Measurements from ENCODE around the gene STT3A.
"Not testable (repeated sequence)": the region's sequence is repeated elsewhere in the genome, so short reads cannot be mapped to it uniquely, and the experiment has no call there.

Gene STT3A

GRCh38 chr11:125568970-125569914, 23.4 kb upstream of the STT3A start, which contains the start of gene EI24:
Gene EI24, plus strand, starts transcription at chr11:125569477. Its CDS starts 3,051 bp downstream, at chr11:125572528.
- peak within 1 kb of the TSS in 2 of 3 experiments; percentile 69 to 87 for H3K27ac Mint-ChIP-seq
- H3K27me3 Mint-ChIP-seq (ENCODE audit: low read depth), result peaks cover 4% of the 10 kb centered on the region
- H3K9me3 Mint-ChIP-seq, result no peaks in the 10 kb centered on the region
- peaks cover 16% of the 10 kb centered on the region for H3K4me1 Mint-ChIP-seq
- peak within 1 kb of the TSS; percentile 88 to 97 (median 94) for H3K4me3 Mint-ChIP-seq
- H3K36me3 Mint-ChIP-seq (ENCODE audit: low read depth), result peaks cover 13% of the 10 kb centered on the region
- peak; percentile 78 to 85 (median 80) for TF ChIP-seq CTCF (IDR thresholded peaks at IDR 0.05; ENCODE audit: unreplicated experiment in 3 of 3)

- Mint-ChIP-seq H3K4me3 (peak overlapping the region; percentile 88 to 94 (median 88)), H3K9me3 (no peaks in the 10 kb centered on the region), H3K36me3 (ENCODE audit: low read depth) (peaks cover 22% of the 10 kb centered on the region), H3K27me3 (ENCODE audit: low read depth) (peaks cover 4% of the 10 kb centered on the region), H3K27ac (peak overlapping the region in 2 of 3 experiments; percentile 69 to 82), H3K4me1 (peaks cover 16% of the 10 kb centered on the region)
- TF ChIP-seq CTCF (IDR thresholded peaks at IDR 0.05; ENCODE audit: unreplicated experiment in 3 of 3), result no peak
Observed at GRCh38 chr11:125569915-125570621, 22.6 kb upstream of the STT3A start.

- TF ChIP-seq CTCF (IDR thresholded peaks at IDR 0.05; ENCODE audit: unreplicated experiment in 3 of 3), result no peak
- no peaks in the 10 kb centered on the region for H3K9me3 Mint-ChIP-seq
- H3K4me3 Mint-ChIP-seq, result peak overlapping the region; percentile 88 to 94 (median 88)
- peaks cover 16% of the 10 kb centered on the region for H3K4me1 Mint-ChIP-seq
- peaks cover 4% of the 10 kb centered on the region for H3K27me3 Mint-ChIP-seq (ENCODE audit: low read depth)
- H3K27ac Mint-ChIP-seq, result peak overlapping the region in 1 of 3 experiments; percentile 41
- peaks cover 27% of the 10 kb centered on the region for H3K36me3 Mint-ChIP-seq (ENCODE audit: low read depth)
Observed at GRCh38 chr11:125570952-125571351, 21.7 kb upstream of the STT3A start.

GRCh38 chr11:125572916-125573315, 19.7 kb upstream of the STT3A start:
- H3K4me1 Mint-ChIP-seq, result peaks cover 16% of the 10 kb centered on the region
- no peak overlapping the region for H3K4me3 Mint-ChIP-seq
- no peak for TF ChIP-seq CTCF (IDR thresholded peaks at IDR 0.05; ENCODE audit: unreplicated experiment in 3 of 3)
- no peaks in the 10 kb centered on the region for H3K27me3 Mint-ChIP-seq (ENCODE audit: low read depth)
- peaks cover 41% of the 10 kb centered on the region for H3K36me3 Mint-ChIP-seq (ENCODE audit: low read depth)
- no peaks in the 10 kb centered on the region for H3K9me3 Mint-ChIP-seq
- H3K27ac Mint-ChIP-seq, result no peak overlapping the region

GRCh38 chr11:125577181-125577580, 15.5 kb upstream of the STT3A start:
- H3K4me1 Mint-ChIP-seq; H3K27me3 Mint-ChIP-seq (ENCODE audit: low read depth); H3K9me3 Mint-ChIP-seq; H3K4me3 Mint-ChIP-seq; H3K27ac Mint-ChIP-seq: not testable (repeated sequence)
- peaks cover 58% of the 10 kb centered on the region for H3K36me3 Mint-ChIP-seq (ENCODE audit: low read depth)

GRCh38 chr11:125578783-125579182, 13.9 kb upstream of the STT3A start:
- TF ChIP-seq CTCF (IDR thresholded peaks at IDR 0.05; ENCODE audit: unreplicated experiment in 3 of 3), result no peak
- H3K4me1 Mint-ChIP-seq, result peaks cover 5% of the 10 kb centered on the region
- no peaks in the 10 kb centered on the region for H3K27me3 Mint-ChIP-seq (ENCODE audit: low read depth)
- peak overlapping the region in 1 of 3 experiments; percentile 80 for H3K27ac Mint-ChIP-seq
- H3K9me3 Mint-ChIP-seq, result no peaks in the 10 kb centered on the region
- H3K4me3 Mint-ChIP-seq, result no peak overlapping the region
- H3K36me3 Mint-ChIP-seq (ENCODE audit: low read depth), result peaks cover 66% of the 10 kb centered on the region

Data from nephron (organoid).